22Rv1 (cell line): Measurements from ENCODE around the gene ZNF396.

Experiments used
- H3K27ac ChIP-seq: fragments of 450-650 bp; 2 replicates; pipeline ENCODE4 v1.5.1; 2017
- CTCF ChIP-seq: fragments of 450-650 bp; IDR thresholded peaks from 2 replicates; pipeline ENCODE4 v1.5.1; 2017; ENCODE audit warnings: mild to moderate bottlenecking
- ZFX ChIP-seq: fragments of 450-650 bp; IDR thresholded peaks from 2 replicates; pipeline ENCODE4 v1.6.1; 2017; ENCODE audit warnings: antibody characterized with exemption, borderline replicate concordance

The ZNF396 gene

GRCh38 chr18:35413163-35413511 lies 36.0 kb upstream of the ZNF396 start:
- no peak overlapping the region for H3K27ac ChIP-seq

GRCh38 chr18:35411625-35412351 lies 34.7 kb upstream of the ZNF396 start:
- no peak overlapping the region for H3K27ac ChIP-seq
- TF ChIP-seq ZFX = no peak
- no peak for TF ChIP-seq CTCF

More at GRCh38 chr18:35413163-35413511, 36.0 kb upstream of the ZNF396 start:
- TF ChIP-seq CTCF (no peak), ZFX (no peak)

- H3K27ac ChIP-seq = no peak overlapping the region
- no peak for TF ChIP-seq CTCF
- TF ChIP-seq ZFX = no peak
These were observed 33.4 kb upstream of the ZNF396 start for GRCh38 chr18:35410561-35410960.

- no peak overlapping the region for H3K27ac ChIP-seq
- TF ChIP-seq ZFX = no peak
- TF ChIP-seq CTCF = no peak
These were observed 32.8 kb upstream of the ZNF396 start for GRCh38 chr18:35409911-35410310.

GRCh38 chr18:35408843-35409261 lies 31.7 kb upstream of the ZNF396 start:
- no peak overlapping the region for H3K27ac ChIP-seq
- TF ChIP-seq CTCF (no peak), ZFX (no peak)

GRCh38 chr18:35407871-35408481 lies 30.8 kb upstream of the ZNF396 start:
- peak; percentile 90 for TF ChIP-seq CTCF
- no peak for TF ChIP-seq ZFX

GRCh38 chr18:35406666-35407065 lies 29.5 kb upstream of the ZNF396 start:
- H3K27ac ChIP-seq = no peak overlapping the region
- TF ChIP-seq ZFX (no peak), CTCF (no peak)

More at GRCh38 chr18:35407871-35408481, 30.8 kb upstream of the ZNF396 start:
- no peak overlapping the region for H3K27ac ChIP-seq
